NB4 (cell line): ENCODE measurements around the gene TVP23C.
"Not testable (repeated sequence)": the region's sequence is repeated elsewhere in the genome, so short reads cannot be mapped to it uniquely, and the experiment has no call there.

Experiments
- MYC ChIP-seq: IDR thresholded peaks from 2 replicates; pipeline ENCODE4 v1.6.1; 2011; ENCODE audit warnings: low read depth, low read length
- POLR2A ChIP-seq: IDR thresholded peaks from 2 replicates; pipeline ENCODE4 v1.6.1; 2011; ENCODE audit warnings: mild to moderate bottlenecking; ENCODE audit not compliant: insufficient read length; ENCODE audit errors: extremely low read depth
- TF ChIP-seq, protein P1 (sequence below): IDR thresholded peaks from one replicate; pipeline ENCODE4 v1.5.1; 2012; ENCODE audit warnings: low read depth, low read length

DNA sequence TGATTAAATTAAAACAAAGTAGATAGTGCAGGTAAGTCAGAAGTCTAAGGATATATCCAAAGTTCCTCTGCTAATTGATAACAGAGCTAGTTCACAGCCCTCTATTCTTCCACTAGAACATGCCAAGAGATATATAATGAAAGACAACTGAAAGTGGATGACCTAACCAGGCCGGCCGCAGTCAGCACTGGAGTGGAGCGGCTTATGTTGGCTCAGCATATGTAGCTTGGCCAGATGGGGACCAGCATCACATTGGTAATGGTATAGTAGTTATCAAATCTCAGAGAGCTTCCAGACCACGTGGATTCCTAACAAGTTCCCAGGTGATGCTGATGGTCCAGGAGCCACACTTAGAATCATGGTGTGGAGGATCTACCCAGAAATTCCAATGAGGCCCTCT is 18.2 kb upstream of the TVP23C start:
- TF ChIP-seq, protein P1, sequence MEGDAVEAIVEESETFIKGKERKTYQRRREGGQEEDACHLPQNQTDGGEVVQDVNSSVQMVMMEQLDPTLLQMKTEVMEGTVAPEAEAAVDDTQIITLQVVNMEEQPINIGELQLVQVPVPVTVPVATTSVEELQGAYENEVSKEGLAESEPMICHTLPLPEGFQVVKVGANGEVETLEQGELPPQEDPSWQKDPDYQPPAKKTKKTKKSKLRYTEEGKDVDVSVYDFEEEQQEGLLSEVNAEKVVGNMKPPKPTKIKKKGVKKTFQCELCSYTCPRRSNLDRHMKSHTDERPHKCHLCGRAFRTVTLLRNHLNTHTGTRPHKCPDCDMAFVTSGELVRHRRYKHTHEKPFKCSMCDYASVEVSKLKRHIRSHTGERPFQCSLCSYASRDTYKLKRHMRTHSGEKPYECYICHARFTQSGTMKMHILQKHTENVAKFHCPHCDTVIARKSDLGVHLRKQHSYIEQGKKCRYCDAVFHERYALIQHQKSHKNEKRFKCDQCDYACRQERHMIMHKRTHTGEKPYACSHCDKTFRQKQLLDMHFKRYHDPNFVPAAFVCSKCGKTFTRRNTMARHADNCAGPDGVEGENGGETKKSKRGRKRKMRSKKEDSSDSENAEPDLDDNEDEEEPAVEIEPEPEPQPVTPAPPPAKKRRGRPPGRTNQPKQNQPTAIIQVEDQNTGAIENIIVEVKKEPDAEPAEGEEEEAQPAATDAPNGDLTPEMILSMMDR = not testable (repeated sequence)
- TF ChIP-seq POLR2A, MYC: not testable (repeated sequence)
